WTC11 (cell line): ENCODE results near the gene OR2A5. TPM values are rescaled to one million over a fixed set of nuclear protein-coding genes. Genes with fewer than 3 reads are reported as not detected.

Experiments used
- ATAC-seq: fragments of 200-7000 bp; cut with Tn5 transposase; 2 replicates; pipeline ENCODE4 v1.10.0; 2021; ENCODE audit warnings: mild to moderate bottlenecking, moderate library complexity
- CTCF ChIA-PET: fragments of 300-600 bp; sonication (Branson Sonifier 250); formaldehyde crosslinking; loops from one replicate; lab custom pipeline; 2021; ENCODE audit warnings: antibody characterized with exemption; lab: Charles Lee
- POLR2A ChIA-PET: fragments of 350-600 bp; sonication (Branson Sonifier 250); formaldehyde crosslinking; loops from one replicate; lab custom pipeline; 2021; ENCODE audit warnings: antibody characterized with exemption; lab: Charles Lee
- DNase-seq: peaks from one replicate; pipeline ENCODE4 v3.0.0; 2021; ENCODE audit warnings: low spot score
- H3K27ac Mint-ChIP-seq: 2 replicates; pipeline ENCODE4 v1.8.0; 2021; ENCODE audit warnings: mixed read lengths
- H3K27me3 Mint-ChIP-seq: 2 replicates; pipeline ENCODE4 v1.8.0; 2021; ENCODE audit warnings: low read depth, mild to moderate bottlenecking, moderate library complexity, mixed read lengths
- H3K36me3 Mint-ChIP-seq: 2 replicates; pipeline ENCODE4 v1.8.0; 2021; ENCODE audit warnings: mixed read lengths
- H3K4me1 Mint-ChIP-seq: 2 replicates; pipeline ENCODE4 v1.8.0; 2022; ENCODE audit warnings: mixed read lengths
- H3K4me3 Mint-ChIP-seq: 2 replicates; pipeline ENCODE4 v1.8.0; 2021; ENCODE audit warnings: mild to moderate bottlenecking, moderate library complexity, mixed read lengths
- H3K9me3 Mint-ChIP-seq: 2 replicates; pipeline ENCODE4 v1.8.0; 2021; ENCODE audit warnings: mixed read lengths
- EMX1 ChIP-seq: fragments of 250-450 bp; sonication (Bioruptor Pico); IDR thresholded peaks from 2 replicates; pipeline ENCODE4 v1.8.0; 2021; ENCODE audit warnings: mild to moderate bottlenecking
- FOXJ3 ChIP-seq: sonication (generic); formaldehyde crosslinking; IDR thresholded peaks from 2 replicates; pipeline ENCODE4 v1.9.0; 2021; ENCODE audit warnings: missing genetic modification reagents, mild to moderate bottlenecking, borderline replicate concordance
- GABPB1 ChIP-seq: sonication (generic); formaldehyde crosslinking; IDR thresholded peaks from 2 replicates; pipeline ENCODE4 v1.8.1; 2023; ENCODE audit warnings: mild to moderate bottlenecking, missing genetic modification reagents
- GRHL2 ChIP-seq: fragments of 250-450 bp; sonication (Bioruptor Pico); IDR thresholded peaks from 2 replicates; pipeline ENCODE4 v1.8.0; 2022; ENCODE audit warnings: mild to moderate bottlenecking, moderate library complexity; ENCODE audit not compliant: insufficient replicate concordance, severe bottlenecking
- IRF2 ChIP-seq: sonication (generic); formaldehyde crosslinking; IDR thresholded peaks from 2 replicates; pipeline ENCODE4 v1.8.0; 2022; ENCODE audit warnings: low read depth, missing genetic modification reagents, borderline replicate concordance
- KAT7 ChIP-seq: sonication (generic); formaldehyde crosslinking; IDR thresholded peaks from 2 replicates; pipeline ENCODE4 v1.8.1; 2023; ENCODE audit warnings: missing genetic modification reagents, mild to moderate bottlenecking, borderline replicate concordance
- NFATC4 ChIP-seq: fragments of 250-450 bp; sonication (Bioruptor Pico); IDR thresholded peaks from 2 replicates; pipeline ENCODE4 v1.9.0; 2021; ENCODE audit warnings: mild to moderate bottlenecking
- NR2C2 ChIP-seq: sonication (generic); formaldehyde crosslinking; IDR thresholded peaks from 2 replicates; pipeline ENCODE4 v1.8.0; 2022; ENCODE audit warnings: mild to moderate bottlenecking, missing genetic modification reagents
- OVOL2 ChIP-seq: fragments of 250-450 bp; sonication (Bioruptor Pico); IDR thresholded peaks from 2 replicates; pipeline ENCODE4 v1.9.0; 2021; ENCODE audit warnings: mild to moderate bottlenecking, borderline replicate concordance
- SMAD4 ChIP-seq: sonication (generic); formaldehyde crosslinking; IDR thresholded peaks from 2 replicates; pipeline ENCODE4 v1.8.0; 2022; ENCODE audit warnings: mild to moderate bottlenecking, missing genetic modification reagents
- SP1 ChIP-seq: sonication (generic); formaldehyde crosslinking; conservative IDR thresholded peaks from 2 replicates; pipeline ENCODE4 v1.8.1; 2022; ENCODE audit warnings: missing genetic modification reagents
- ZBTB21 ChIP-seq: sonication (generic); formaldehyde crosslinking; IDR thresholded peaks from 2 replicates; pipeline ENCODE4 v1.8.1; 2023; ENCODE audit warnings: mild to moderate bottlenecking, missing genetic modification reagents, borderline replicate concordance
- ZNF121 ChIP-seq: sonication (generic); formaldehyde crosslinking; IDR thresholded peaks from 2 replicates; pipeline ENCODE4 v1.8.0; 2023; ENCODE audit warnings: missing genetic modification reagents
- ZNF263 ChIP-seq: sonication (generic); formaldehyde crosslinking; IDR thresholded peaks from 2 replicates; pipeline ENCODE4 v1.8.1; 2022; ENCODE audit warnings: low read depth, mild to moderate bottlenecking, moderate library complexity, missing genetic modification reagents
- ZNF317 ChIP-seq: sonication (generic); formaldehyde crosslinking; IDR thresholded peaks from 2 replicates; pipeline ENCODE4 v1.8.1; 2023; ENCODE audit warnings: low read depth, mild to moderate bottlenecking, moderate library complexity, missing genetic modification reagents, borderline replicate concordance
- ZNF396 ChIP-seq: fragments of 250-450 bp; sonication (Bioruptor Pico); IDR thresholded peaks from 2 replicates; pipeline ENCODE4 v1.8.0; 2021; ENCODE audit warnings: mild to moderate bottlenecking, moderate library complexity, borderline replicate concordance
- ZNF416 ChIP-seq: fragments of 250-450 bp; sonication (Bioruptor Pico); IDR thresholded peaks from 2 replicates; pipeline ENCODE4 v1.9.0; 2021; ENCODE audit warnings: mild to moderate bottlenecking, inconsistent platforms
- ZNF671 ChIP-seq: fragments of 250-450 bp; sonication (Bioruptor Pico); IDR thresholded peaks from 2 replicates; pipeline ENCODE4 v1.8.0; 2021; ENCODE audit warnings: mild to moderate bottlenecking
- total RNA-seq: library from RNA; stranded (reverse); gene quantifications from 3 replicates; pipeline ENCODE4 v1.2.3, GENCODE V29; 2021
- TF ChIP-seq, protein P1 (sequence below): sonication (generic); formaldehyde crosslinking; IDR thresholded peaks from 2 replicates; pipeline ENCODE4 v1.8.1; 2022; ENCODE audit warnings: low read depth, missing genetic modification reagents, borderline replicate concordance
- TF ChIP-seq, protein P2 (sequence below): fragments of 250-450 bp; sonication (Bioruptor Pico); conservative IDR thresholded peaks from 2 replicates; pipeline ENCODE4 v1.9.0; 2021; ENCODE audit warnings: mild to moderate bottlenecking
- TF ChIP-seq, protein P3 (sequence below): fragments of 250-450 bp; sonication (Bioruptor Pico); IDR thresholded peaks from 2 replicates; pipeline ENCODE4 v1.9.0; 2021; ENCODE audit warnings: mild to moderate bottlenecking, borderline replicate concordance

The OR2A5 gene
- total RNA-seq, 1 experiment from 2014 or later = not detected

DNA sequence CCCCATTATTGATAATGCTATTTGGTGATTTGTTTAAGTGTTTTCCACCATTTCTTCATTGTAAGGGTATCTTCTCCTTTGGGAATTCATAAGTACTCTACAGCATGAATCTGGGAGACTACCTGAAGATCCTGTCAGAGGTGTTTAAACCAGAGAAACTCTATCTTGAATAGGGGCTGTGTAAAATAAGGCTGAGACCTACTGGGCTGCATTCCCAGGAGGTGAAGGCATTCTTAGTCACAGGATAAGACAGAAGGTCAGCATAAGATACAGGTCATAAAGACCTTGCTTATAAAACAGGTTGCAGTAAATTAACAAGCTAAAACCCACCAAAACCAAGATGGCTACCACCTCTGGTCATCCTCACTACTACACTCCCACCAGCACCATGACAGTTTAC is 13.4 kb upstream of the OR2A5 start:
- H3K4me3 Mint-ChIP-seq = no peak overlapping the region
- no peak for TF ChIP-seq GABPB1 (CRISPR knock-in tag)
- no peak for TF ChIP-seq SMAD4 (CRISPR knock-in tag)
- no peak for TF ChIP-seq ZNF416
- no peak for TF ChIP-seq EMX1 (CRISPR knock-in tag)
- TF ChIP-seq ZBTB21 (CRISPR knock-in tag) = no peak
- TF ChIP-seq OVOL2 (CRISPR knock-in tag) = no peak
- no peak for TF ChIP-seq KAT7
- TF ChIP-seq ZNF396 (CRISPR knock-in tag) = no peak
- TF ChIP-seq ZNF317 (CRISPR knock-in tag) = no peak
- TF ChIP-seq NFATC4 (CRISPR knock-in tag) = no peak
- TF ChIP-seq, protein P1, sequence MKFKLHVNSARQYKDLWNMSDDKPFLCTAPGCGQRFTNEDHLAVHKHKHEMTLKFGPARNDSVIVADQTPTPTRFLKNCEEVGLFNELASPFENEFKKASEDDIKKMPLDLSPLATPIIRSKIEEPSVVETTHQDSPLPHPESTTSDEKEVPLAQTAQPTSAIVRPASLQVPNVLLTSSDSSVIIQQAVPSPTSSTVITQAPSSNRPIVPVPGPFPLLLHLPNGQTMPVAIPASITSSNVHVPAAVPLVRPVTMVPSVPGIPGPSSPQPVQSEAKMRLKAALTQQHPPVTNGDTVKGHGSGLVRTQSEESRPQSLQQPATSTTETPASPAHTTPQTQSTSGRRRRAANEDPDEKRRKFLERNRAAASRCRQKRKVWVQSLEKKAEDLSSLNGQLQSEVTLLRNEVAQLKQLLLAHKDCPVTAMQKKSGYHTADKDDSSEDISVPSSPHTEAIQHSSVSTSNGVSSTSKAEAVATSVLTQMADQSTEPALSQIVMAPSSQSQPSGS (CRISPR knock-in tag) = no peak
- TF ChIP-seq, protein P2, sequence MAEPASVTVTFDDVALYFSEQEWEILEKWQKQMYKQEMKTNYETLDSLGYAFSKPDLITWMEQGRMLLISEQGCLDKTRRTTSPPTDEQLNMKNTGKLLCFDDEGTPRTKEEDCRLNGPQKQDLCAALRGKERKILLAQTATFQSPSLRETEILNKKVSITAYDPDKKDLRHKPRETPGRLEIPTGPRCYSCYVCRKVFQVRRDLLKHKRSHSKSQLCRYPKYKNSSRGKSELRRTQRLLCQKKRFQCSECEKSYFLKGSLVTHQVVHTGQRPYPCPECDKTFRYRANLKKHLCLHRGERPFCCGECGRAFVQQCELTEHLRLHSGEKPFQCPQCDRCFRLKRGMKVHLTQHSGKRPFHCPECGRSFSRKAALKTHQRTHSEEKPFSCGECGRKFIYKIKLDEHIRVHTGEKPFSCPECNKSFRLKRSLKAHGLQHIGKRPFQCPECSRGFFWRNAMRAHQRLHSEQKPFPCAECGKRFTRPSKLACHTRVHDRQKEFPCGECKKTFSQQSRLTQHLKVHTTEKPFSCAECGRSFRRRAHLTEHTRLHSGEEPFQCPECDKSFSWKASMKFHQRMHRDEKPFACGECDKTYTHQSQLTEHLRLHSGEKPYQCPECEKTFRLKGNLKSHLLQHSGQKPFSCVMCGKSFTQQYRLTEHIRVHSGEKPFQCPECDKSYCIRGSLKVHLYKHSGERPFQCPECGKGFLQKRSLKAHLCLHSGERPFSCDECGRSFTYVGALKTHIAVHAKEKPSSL = no peak
- TF ChIP-seq GRHL2 (CRISPR knock-in tag) = no peak
- TF ChIP-seq FOXJ3 = no peak
- no peak for TF ChIP-seq ZNF263 (CRISPR knock-in tag)
- no peak for TF ChIP-seq NR2C2 (CRISPR knock-in tag)
- ChIA-PET POLR2A (no interaction called here), CTCF (interaction anchor here (1.0 kb wide), 1 partner anchor 93 kb away, joined by 3 read pairs; no protein-coding TSS in a partner anchor)
- no peaks in the 10 kb centered on the region for H3K27me3 Mint-ChIP-seq
- no peak for ATAC-seq
- no peaks in the 10 kb centered on the region for H3K9me3 Mint-ChIP-seq
- H3K4me1 Mint-ChIP-seq = peaks cover 5% of the 10 kb centered on the region; the same call in 1 of the 2 replicates
- no peaks in the 10 kb centered on the region for H3K36me3 Mint-ChIP-seq
- no peak for DNase-seq
- H3K27ac Mint-ChIP-seq = no peak overlapping the region

DNA sequence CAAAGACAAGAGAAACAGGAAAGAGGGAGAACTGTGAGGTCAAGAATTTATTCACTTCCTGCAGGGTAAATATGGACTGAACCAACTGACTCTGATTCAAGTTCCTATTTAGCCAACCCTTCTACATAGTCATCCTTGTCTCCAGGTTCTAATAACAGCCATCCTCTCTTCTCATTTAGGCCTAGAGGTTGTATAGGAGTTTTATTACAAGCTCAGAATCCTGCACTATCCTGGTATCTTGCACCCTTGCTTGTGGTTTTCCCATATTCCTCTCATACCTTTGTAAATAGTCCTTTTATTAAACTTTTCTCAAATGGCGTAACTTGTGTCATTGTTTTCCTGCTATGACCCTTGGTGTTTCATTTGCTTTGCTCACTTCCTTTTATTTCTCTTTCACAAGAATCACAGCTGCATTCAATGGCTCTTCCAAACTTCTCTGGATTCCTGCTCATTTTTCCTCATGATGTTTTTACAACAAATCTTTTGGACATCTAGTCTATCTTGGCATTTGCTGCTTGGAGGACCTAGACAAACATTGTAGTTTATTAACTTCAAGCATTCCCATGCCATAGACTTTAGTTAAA is 12.4 kb upstream of the OR2A5 start:
- CTCF ChIA-PET = no interaction called here
- TF ChIP-seq IRF2 (CRISPR knock-in tag) (no peak), ZNF671 (no peak), ZNF121 (CRISPR knock-in tag) (no peak), SP1 (CRISPR knock-in tag) (no peak)
- TF ChIP-seq, all 79 proteins: peak for 0
- no peak overlapping the region for H3K27ac Mint-ChIP-seq
- POLR2A ChIA-PET = no interaction called here
- H3K4me3 Mint-ChIP-seq = no peak overlapping the region
- no peaks in the 10 kb centered on the region for H3K9me3 Mint-ChIP-seq
- no peaks in the 10 kb centered on the region for H3K27me3 Mint-ChIP-seq
- no peaks in the 10 kb centered on the region for H3K36me3 Mint-ChIP-seq
- H3K4me1 Mint-ChIP-seq = peaks cover 5% of the 10 kb centered on the region; the same call in 1 of the 2 replicates
- ATAC-seq (no peak), DNase-seq (no peak)

DNA sequence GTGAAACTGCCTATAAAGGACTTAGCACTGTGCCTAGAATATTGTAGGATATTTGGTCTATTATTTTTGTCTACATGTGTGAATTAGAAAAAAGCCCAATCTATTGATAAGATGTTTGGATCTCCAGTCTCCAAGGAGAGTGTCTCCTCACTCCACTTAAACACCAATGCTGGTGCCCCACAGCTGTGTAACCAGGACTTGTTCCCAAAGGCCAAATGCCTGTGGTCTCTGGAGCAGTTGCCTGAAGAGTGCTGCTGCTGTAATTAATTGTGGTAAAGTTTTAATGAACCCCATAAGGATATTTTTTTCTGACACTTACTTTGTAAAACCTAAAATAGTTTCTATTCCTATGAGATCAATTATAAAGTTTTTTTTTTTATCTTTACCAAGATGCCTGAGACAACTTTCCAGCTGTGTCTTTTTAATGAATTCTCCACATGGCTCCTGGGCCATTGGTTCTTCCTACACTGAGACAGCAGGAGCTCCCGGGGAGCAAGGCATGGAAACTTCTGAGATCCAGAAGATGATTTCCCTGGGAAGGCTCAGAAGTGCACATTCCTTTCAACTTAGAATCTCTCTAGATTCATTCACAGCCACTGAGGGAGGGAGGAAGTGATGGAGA is 11.2 kb upstream of the OR2A5 start:
- no peaks in the 10 kb centered on the region for H3K9me3 Mint-ChIP-seq
- TF ChIP-seq IRF2 (CRISPR knock-in tag) = no peak
- TF ChIP-seq, protein P3, sequence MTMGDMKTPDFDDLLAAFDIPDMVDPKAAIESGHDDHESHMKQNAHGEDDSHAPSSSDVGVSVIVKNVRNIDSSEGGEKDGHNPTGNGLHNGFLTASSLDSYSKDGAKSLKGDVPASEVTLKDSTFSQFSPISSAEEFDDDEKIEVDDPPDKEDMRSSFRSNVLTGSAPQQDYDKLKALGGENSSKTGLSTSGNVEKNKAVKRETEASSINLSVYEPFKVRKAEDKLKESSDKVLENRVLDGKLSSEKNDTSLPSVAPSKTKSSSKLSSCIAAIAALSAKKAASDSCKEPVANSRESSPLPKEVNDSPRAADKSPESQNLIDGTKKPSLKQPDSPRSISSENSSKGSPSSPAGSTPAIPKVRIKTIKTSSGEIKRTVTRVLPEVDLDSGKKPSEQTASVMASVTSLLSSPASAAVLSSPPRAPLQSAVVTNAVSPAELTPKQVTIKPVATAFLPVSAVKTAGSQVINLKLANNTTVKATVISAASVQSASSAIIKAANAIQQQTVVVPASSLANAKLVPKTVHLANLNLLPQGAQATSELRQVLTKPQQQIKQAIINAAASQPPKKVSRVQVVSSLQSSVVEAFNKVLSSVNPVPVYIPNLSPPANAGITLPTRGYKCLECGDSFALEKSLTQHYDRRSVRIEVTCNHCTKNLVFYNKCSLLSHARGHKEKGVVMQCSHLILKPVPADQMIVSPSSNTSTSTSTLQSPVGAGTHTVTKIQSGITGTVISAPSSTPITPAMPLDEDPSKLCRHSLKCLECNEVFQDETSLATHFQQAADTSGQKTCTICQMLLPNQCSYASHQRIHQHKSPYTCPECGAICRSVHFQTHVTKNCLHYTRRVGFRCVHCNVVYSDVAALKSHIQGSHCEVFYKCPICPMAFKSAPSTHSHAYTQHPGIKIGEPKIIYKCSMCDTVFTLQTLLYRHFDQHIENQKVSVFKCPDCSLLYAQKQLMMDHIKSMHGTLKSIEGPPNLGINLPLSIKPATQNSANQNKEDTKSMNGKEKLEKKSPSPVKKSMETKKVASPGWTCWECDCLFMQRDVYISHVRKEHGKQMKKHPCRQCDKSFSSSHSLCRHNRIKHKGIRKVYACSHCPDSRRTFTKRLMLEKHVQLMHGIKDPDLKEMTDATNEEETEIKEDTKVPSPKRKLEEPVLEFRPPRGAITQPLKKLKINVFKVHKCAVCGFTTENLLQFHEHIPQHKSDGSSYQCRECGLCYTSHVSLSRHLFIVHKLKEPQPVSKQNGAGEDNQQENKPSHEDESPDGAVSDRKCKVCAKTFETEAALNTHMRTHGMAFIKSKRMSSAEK (CRISPR knock-in tag) = no peak
- no peak overlapping the region for H3K4me3 Mint-ChIP-seq
- CTCF ChIA-PET = interaction anchor here (1.6 to 1.7 kb wide), 2 partner anchors 26 to 90 kb away, joined by 4 to 6 read pairs; no protein-coding TSS in a partner anchor
- H3K27ac Mint-ChIP-seq = no peak overlapping the region
- H3K27me3 Mint-ChIP-seq = no peaks in the 10 kb centered on the region
- no peaks in the 10 kb centered on the region for H3K36me3 Mint-ChIP-seq
- ATAC-seq = no peak
- POLR2A ChIA-PET = no interaction called here
- DNase-seq = no peak
- peaks cover 5% of the 10 kb centered on the region; the same call in 1 of the 2 replicates for H3K4me1 Mint-ChIP-seq
